Measurements from ENCODE around the gene SH3D21.

The SH3D21 gene

DNA sequence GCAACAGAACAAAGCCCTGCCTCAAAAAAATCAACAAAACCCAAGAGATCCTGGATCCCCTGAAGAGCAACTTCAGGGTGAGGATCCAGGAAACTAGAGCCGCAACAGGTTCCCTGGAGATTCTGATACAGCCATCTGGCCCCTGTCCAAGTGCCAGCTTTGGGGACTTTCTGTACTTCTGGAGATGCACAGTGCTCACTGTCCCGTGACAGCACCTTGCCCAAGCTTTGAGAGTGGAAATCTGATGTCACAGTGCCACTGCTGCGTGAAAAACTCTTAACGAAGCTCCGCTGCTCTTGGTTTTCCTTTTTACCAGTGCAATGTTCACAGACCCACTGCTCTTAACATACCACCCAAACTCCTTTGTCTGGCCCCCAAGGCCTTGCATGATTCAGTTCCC, 53.2 kb downstream of the SH3D21 start:
- DNase-seq (ENCODE audit: low spot score), result no peak

DNA sequence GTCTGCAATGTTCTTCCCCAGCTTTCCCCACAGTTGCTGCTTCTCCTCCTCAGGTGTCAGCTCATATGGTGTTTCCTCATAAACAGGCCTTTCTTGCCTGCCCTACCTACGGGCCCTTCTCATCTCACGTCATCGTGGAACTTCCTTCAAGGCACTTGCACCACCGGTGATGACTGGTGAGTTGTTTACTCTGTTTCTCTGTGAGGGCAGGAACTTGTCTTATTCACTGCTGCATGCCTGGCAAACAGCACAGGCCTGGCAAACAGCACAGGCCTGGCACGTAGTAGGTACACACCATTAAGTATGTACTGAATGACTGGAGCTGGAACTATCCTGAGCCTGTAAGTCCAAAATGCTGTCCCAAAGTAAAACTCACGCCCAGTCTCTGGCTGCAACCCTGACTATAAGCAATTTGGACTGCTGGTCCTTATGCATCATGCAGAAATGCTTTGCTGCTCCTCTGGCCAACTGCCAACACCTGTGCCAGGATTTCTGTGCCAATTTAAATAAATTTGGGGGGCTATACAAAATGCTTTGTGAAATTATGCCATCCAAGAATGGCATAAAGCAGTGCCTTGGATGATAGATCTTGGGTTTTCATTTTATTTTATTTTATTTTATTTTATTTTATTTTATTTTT, 53.9 kb downstream of the SH3D21 start:
- no peak for DNase-seq (ENCODE audit: low spot score)

GRCh38 chr1:36365381-36365780, 59.2 kb downstream of the SH3D21 start:
- DNase-seq (ENCODE audit: low spot score), result no peak

DNA sequence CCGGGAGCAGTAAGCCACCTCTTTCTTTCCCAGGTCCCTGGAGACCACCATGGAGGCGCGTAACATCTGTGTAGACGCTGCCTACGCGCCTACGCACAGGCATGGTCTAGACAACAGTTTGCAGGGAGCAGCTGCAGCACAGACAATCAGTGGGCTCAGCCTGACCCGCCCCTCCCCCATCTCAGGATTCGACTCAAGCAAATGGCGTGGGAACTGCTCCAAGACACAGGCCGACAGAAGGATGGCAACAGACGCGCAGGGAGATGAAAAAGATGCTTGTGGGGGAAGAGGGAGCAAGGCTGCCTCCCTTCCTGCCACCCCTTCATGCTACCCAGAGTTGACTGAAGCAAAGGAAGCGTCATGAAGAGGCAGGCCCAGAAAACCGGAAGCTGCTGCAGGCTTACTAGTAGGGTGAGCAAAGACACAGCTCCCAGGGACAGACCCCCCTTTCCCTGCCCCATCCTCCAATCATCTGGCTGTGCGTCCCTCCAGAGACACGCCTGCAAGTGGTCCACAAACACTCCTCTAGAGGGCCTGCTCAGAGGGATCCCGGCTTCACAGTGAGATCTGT, 60.0 kb downstream of the SH3D21 start:
- DNase-seq (ENCODE audit: low spot score), result peak; percentile 59

- no peak for DNase-seq (ENCODE audit: low spot score)
Observed at GRCh38 chr1:36367066-36367465, 60.9 kb downstream of the SH3D21 start.

DNA sequence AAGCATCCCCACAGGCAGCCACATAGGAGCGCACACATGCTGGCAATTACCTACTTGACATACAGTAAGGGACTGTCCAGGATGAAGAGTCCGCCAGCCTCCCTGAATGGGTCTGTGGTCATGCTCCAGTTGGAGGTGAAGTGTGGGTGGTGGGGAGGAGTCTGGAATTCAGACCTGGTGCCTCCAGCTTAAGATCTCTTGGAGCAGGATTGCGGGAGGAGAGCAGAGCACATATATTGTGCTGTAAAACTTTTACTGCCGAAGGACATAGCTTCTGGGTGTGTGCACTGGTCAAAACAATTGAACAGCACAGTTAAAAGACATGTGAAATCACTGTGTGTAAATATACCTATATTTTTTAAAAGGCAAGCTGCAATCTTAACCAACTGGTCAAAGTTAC, 61.6 kb downstream of the SH3D21 start:
- DNase-seq (ENCODE audit: low spot score), result no peak

DNA sequence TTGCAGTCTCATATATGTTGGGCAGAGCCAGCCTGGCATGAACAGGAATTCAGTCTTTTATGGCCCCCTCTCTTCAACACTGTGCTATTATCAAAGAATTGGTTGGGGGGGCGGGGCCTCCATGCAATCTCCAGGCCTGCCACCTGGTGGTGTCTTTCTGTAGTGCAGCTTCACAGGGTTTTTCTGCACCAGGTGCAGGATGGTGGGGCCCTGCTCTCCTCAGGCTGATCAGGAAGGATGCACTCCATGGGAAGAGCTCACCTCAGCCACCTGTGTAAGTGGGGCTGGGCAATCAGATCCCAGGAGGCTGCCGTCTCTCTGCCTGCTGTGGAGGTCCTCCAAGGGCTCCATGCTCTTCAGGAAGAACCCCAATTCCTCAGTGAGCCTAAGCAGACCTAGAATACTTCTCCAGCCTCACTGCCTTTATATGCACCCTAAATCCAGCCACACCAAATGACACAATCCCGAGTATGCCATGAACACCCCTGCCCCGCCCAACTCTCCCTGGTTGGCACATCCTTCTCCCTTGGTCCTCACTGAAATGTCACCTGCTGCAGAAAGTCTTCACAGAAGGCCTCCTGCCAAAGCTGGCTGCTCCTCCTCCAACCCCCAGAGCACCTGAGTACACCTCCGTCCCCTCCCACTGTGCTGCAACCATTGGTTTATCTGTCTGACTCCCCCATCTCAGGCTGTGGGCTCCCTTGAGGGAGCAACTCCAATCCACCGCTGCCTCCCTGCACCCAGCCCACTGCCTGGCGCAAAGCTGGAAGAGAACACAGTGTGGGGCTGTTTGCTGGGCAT, 63.1 kb downstream of the SH3D21 start:
- DNase-seq (ENCODE audit: low spot score), result no peak
